HG03095 (cell line): Measurements from ENCODE around the gene FGF16.
"Not testable (repeated sequence)": the region's sequence is repeated elsewhere in the genome, so short reads cannot be mapped to it uniquely, and the experiment has no call there.

ENCODE experiments used
- ATAC-seq: cut with Tn5 transposase; IDR thresholded peaks from one replicate; pipeline ENCODE4 v1.9.1; 2021; ENCODE audit warnings: moderate library complexity; ENCODE audit not compliant: unreplicated experiment

FGF16 gene

DNA sequence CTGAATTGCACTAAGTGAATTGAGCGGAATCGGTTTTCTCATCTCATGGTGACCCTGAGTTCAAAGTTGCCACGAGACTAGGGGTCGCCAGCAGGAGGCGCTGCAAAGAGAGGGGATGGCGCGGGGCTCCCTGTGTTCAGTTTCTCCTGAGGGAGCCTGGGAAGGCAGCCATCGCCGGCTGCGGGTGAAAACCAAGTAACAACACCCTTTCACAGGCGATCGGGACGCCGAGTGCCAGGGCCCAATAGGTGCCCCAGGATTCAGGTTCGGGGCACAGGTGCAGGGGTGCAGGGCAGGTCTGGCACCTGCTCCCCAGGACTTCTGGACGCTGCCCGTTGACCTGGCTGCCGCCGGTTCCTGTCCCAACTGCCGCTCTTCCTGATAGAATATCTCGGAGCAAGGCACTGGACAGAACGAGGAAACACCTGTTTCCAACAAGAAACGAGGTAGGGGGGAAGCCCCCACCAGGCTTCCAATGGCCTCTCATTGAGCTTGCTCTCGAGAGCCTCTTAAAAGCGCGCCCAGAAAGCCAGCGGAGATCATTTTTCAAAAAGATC, 1.1 kb upstream of the FGF16 start:
- ATAC-seq, result no peak

DNA sequence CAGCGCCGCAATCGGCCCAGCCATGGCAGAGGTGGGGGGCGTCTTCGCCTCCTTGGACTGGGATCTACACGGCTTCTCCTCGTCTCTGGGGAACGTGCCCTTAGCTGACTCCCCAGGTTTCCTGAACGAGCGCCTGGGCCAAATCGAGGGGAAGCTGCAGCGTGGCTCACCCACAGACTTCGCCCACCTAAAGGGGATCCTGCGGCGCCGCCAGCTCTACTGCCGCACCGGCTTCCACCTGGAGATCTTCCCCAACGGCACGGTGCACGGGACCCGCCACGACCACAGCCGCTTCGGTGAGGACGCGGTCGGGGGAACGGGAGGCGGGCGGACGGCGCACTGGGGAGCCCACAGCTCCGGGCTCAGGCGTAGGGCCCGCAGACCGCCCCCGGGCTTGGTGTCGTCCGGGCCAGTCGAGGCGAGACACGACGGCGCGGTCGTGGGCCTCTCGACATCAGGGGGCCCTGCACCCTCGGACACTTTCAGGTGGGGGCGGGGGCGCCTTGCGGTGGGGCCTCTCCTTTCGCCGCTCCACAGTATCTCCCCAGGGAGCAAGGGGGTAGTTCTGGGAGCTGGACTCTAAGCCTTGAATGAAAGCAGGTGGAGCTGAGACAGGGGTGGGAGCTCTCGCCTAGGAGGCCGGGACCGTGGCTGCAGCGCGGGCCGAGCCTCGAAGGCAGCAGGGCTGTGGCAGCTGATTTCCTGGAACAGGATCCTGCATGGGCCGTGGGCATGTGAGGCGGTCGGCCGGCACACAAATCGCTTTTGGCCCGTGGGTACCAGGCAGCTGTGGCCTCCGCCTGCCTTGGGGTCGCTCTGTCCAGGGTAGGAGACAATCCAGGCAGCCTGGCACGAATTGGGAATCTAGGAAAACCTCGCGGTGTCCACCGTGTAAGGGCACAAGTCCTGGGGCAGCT, 722 bp downstream of the FGF16 start:
- ATAC-seq, result no peak

DNA sequence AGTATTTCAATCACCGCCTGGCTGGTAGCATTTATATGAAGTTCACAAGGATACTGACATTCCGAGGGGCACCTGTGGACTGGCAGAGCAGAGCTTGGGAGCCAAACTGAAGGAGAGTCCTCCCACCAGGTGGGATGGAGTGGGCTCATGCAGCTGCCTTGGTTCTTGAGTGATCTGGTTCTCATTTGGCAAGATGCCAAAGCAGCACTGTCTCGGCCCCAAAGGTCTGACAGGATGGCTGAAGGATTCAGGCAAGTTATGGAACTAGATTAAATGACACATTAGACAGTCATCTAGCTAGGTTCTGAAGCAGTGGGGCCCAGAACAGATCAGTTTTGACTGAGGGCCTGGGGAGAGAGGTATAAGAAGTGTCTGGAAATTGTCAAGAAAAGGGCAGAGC, 3.2 kb downstream of the FGF16 start:
- no peak for ATAC-seq

DNA sequence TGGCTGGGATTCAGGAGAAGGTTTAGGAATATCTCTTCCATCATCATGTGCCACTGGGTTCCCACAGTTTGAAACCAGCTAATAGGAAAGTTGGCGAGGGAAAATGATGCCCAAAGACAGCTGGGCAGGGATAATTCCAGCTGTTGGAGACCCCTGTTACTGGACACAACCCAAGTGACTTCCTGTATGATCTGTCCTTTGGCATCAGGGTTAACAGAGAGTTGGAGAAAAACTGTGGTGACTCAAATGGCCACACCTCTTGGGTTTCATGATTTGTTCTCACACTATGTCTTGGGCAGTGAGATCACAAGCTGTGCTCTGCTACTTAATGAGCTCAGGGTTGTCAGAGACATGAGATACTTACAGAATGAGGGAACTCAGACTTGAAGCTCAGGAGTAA, 3.8 kb downstream of the FGF16 start:
- no peak for ATAC-seq

DNA sequence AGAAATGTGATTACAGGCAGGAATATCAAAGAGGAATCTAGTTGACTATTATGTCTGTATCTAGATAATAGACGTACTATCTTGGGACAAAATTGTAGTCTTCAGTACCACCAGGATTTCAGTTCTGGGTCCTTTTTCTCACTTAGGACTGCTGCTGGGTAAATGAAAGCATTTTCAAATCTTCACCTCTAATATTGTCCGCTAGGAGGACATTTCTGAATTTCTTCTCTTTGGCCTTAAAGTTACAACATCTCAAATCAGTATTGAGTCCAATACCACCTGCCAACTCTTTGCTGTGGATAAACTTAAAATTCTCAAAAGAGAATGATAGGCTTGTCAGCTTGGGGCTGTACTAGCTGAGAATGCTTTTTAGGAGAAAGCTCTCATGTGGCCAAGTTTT, 6.0 kb downstream of the FGF16 start:
- ATAC-seq, result no peak

DNA sequence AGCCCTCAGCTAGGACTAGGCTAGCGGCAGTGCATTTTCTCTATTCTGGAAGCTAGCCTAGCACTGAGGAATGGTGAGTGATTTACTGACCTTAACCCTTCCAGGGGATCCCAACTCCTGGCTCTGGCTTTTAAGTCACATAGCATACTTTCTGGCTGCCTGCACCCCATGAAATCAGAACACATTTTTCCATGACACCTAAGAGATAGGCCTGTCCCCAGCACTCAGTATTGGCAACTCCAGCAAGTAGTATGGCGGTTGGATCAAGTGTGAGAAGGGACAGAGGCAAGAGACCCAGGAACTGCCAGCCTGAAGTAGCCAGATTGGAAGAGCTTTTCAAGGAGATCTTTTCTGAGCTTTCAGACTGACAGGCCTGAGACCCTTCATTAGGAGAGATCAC, 8.2 kb downstream of the FGF16 start:
- ATAC-seq, result no peak

DNA sequence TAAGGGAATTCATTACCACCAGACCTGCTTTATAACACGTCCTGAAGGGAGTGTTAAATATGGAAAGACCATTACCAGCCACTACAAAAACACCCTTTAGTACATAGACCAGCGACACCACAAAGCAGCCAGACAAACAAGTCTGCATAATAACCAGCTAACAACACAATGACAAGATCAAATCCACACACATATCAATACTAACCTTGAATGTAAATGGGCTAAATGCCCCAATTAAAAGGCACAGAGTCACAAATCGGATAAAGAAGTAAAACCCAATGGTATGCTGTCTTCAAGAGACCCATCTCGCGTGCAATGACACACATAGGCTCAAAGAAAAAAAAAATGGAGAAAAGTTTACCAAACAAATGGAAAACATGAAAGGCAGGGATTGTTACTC, 36.9 kb downstream of the FGF16 start:
- ATAC-seq, result no peak

DNA sequence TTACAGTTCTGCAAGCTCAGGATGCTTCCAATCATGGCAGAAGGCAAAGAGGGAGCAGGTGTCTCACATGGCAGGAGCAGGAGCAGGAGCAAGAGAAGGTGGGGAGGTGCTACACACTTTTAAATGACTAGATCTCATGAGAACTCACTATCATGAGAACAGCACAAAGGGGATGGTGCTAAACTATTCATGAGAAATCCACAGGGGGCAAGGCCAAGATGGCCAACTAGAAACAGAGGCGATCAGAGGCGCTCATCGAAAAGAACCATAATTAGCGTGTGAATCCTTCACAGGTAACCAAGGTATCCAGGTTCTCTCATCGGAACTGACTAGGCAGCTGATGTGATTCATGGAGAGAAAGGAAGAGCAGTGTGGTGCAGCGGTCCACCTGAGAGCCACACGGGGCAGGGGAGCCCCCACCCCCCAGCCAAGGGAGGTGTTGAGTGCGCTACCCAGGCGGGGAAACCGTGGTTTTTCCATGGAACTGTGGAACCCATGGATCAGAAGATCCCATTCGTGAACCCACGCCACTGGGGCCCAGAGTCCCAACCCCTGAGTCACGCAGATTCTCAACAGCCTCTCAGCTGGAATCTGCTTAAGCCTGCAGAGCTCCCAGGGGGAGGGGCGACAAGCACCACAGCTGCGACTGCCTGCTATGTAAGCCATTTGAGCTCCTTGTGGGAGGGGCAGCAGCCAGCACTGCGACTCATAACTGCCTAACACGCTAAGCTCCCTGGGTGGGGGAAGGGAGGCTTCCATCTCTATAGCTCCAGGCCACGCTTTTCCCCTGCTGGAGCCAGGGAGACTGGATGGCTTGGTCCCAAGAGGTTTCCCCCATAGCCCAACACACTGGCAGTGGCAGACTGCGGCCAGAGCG, 46.7 kb downstream of the FGF16 start:
- ATAC-seq, result no peak

DNA sequence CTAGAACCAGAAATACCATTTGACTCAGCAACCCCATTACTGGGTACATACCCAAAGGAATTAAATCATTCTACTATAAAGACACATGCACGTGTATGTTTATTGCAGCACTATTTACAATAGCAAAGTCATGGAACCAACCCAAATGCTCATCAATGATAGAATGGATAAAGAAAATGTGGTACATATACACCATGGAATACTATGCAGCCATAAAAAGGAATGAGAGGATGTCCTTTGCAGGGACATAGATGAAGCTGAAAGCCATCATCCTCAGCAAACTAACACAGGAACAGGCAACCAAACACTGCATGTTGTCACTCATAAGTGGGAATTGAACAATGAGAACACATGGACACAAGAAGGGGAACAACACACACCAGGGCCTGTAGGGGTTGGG, 53.0 kb downstream of the FGF16 start:
- not testable (repeated sequence) for ATAC-seq

DNA sequence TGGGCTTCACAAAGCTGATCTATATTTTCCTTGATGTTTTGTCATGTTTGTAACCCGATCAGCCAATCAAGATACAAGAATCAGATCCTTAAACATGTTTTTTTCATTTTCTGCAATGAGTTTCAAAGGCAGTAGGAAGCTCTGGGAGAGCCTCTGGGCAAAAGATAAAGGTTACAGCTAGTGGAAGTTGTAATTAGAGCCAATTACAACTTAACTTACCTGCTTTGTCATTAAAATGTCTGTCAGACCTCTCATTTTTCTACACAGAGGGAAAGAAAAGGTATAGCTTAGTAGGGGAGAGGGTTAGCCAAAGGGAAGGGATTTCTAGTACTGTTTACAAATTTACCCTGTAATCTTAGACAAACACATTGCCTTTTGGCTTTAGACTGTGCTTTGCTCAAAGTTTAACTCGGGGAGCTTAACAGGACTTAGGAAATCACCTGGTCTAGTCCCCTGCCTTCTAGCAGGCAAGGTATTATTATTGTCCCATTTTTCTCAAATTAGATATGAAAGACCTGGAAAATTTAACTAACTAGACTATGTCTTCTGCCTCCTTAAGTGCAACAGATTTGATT, 55.8 kb downstream of the FGF16 start:
- no peak for ATAC-seq

DNA sequence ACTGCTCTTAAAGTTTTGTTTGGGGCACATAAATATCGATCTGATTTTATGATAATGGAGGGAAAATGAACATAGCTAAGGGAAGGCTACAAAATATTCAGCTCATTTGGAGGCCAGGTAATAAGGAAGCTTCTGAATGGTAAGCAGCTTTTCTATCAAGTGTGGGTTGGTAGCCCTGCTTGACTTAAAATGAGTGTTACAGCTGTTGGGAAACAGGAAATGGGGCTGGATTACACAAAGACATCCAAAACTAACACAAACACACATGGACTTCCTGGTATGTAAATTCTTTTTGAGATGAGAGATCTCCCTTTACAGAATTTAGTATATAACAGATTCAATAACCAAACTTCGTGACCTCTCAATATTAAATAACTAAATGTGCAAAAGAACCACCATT, 58.0 kb downstream of the FGF16 start:
- ATAC-seq, result no peak
